ENCODE results near the gene NTSR1. TPM values are rescaled to one million over a fixed set of nuclear protein-coding genes. Genes with fewer than 3 reads are reported as not detected.
A peak's percentile ranks its signal among the peaks of the same experiment; 100 is the strongest.

The NTSR1 gene
- total and polyA plus RNA-seq, 8 donors: 0.03 to 3.5 (median 0.12) TPM

DNA sequence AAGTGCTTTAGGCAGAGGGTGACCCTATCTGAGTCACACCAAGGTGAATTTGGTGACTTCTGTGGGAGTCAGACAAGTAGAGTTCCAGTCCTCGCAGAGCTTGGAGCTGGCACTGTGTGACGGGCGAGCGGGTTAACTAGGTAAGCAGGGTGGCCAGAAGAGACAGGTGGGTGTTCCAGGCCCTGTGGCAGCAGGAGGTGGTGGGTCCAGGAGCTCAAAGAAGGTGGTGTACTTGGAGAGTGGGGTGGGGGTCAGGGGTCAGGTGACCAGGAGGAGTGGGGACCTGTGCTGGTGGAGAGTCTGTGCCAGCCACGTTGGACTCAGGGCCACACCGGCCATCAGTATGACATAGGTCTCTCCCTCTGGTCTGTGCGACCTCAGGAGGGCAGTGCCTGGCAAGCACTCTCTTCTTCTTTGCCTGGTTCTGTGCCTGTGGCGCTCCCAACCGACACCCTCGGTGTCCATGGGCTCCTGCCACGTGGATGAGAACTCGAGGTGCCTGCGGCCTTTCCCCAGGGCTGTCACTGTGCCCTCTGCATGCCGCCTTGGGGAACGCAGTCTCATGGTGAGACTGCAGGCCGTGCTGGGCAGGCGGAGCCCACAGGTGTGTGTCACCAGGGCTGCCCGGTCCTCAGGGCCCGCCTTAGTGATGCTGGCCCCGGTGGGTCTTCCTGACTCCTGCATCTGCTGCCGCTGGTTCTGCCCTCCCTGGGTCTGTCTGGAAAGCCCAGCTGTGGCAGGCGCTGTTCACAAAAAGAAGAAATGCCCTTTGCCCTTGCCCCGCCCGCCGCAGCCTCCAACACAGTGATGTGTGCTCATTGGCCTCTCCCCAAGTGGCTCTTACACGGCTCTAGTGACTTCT lies 89.3 kb downstream of the NTSR1 start:
- peak overlapping the region in 1 of 2 donors; percentile 59 for H3K4me3 ChIP-seq
- H3K36me3 ChIP-seq: peaks cover 0 to 41% of the 10 kb centered on the region in 2 donors
- ATAC-seq (no peak), DNase-seq (no peak)
- intact Hi-C loops (cut with DNase I): no loop called here
- H3K27ac ChIP-seq: no peak overlapping the region
- TF ChIP-seq, protein P1, sequence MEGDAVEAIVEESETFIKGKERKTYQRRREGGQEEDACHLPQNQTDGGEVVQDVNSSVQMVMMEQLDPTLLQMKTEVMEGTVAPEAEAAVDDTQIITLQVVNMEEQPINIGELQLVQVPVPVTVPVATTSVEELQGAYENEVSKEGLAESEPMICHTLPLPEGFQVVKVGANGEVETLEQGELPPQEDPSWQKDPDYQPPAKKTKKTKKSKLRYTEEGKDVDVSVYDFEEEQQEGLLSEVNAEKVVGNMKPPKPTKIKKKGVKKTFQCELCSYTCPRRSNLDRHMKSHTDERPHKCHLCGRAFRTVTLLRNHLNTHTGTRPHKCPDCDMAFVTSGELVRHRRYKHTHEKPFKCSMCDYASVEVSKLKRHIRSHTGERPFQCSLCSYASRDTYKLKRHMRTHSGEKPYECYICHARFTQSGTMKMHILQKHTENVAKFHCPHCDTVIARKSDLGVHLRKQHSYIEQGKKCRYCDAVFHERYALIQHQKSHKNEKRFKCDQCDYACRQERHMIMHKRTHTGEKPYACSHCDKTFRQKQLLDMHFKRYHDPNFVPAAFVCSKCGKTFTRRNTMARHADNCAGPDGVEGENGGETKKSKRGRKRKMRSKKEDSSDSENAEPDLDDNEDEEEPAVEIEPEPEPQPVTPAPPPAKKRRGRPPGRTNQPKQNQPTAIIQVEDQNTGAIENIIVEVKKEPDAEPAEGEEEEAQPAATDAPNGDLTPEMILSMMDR (IDR thresholded peaks at IDR 0.05): no peak
- no peaks in the 10 kb centered on the region for H3K9me3 ChIP-seq
- no peaks in the 10 kb centered on the region for H3K27me3 ChIP-seq
- peaks cover 5 to 43% of the 10 kb centered on the region in 2 donors for H3K4me1 ChIP-seq

DNA sequence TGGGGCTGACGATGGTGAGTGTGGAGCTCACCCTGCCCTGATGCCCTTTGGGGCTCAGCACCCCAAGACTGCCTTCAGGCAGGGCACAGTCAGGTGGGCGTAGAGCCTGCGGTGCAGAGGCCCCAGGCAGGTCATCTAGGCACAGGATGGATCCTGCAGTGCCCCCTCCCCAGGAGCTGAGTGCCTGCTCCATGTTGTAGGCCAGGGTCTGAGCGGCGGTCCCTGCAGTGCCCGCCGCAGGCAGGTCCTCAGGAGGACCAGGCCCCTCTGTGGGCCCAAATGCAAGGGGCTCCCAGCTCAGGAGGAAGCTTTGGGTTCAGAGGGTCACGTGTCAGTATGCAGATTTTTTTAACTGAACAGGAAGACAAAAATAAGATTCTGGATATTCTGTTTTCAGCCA lies 90.4 kb downstream of the NTSR1 start:
- intact Hi-C loops (cut with DNase I): no loop called here
- H3K9me3 ChIP-seq: no peaks in the 10 kb centered on the region
- ATAC-seq: no peak

DNA sequence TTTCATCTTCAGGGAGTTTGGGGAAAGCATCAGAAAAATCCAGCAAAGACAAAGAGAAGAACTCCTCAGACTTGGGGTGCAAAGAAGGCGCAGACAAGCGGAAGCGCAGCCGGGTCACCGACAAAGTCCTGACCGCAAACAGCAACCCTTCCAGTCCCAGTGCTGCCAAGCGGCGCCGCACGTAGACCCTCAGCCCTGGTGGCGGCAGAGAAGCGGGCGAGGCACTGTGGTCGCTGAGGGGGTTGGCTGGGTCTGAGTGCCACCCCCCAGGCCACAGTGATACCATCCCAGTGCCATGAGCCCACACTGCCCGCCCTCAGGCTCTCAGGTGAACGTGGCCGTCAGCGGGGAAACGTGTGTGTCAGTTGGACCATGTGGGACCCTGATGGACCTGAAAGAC lies 90.8 kb downstream of the NTSR1 start:
- TF ChIP-seq, protein P1 (IDR thresholded peaks at IDR 0.05): no peak
- intact Hi-C loops (cut with DNase I): no loop called here
- Histone ChIP-seq H3K9me3 (no peaks in the 10 kb centered on the region), H3K4me1 (peaks cover 5 to 46% of the 10 kb centered on the region in 2 donors), H3K27me3 (no peaks in the 10 kb centered on the region), H3K27ac (no peak overlapping the region), H3K36me3 (peaks cover 0 to 41% of the 10 kb centered on the region in 2 donors), H3K4me3 (no peak overlapping the region)
- ATAC-seq (no peak), DNase-seq (no peak)

More for the DNA sequence above, 90.4 kb downstream of the NTSR1 start:
- Histone ChIP-seq H3K27me3 (no peaks in the 10 kb centered on the region), H3K4me3 (no peak overlapping the region), H3K4me1 (peaks cover 5 to 44% of the 10 kb centered on the region in 2 donors), H3K27ac (no peak overlapping the region), H3K36me3 (peaks cover 0 to 41% of the 10 kb centered on the region in 2 donors)
- DNase-seq: no peak
- TF ChIP-seq, protein P1 (IDR thresholded peaks at IDR 0.05): no peak

DNA sequence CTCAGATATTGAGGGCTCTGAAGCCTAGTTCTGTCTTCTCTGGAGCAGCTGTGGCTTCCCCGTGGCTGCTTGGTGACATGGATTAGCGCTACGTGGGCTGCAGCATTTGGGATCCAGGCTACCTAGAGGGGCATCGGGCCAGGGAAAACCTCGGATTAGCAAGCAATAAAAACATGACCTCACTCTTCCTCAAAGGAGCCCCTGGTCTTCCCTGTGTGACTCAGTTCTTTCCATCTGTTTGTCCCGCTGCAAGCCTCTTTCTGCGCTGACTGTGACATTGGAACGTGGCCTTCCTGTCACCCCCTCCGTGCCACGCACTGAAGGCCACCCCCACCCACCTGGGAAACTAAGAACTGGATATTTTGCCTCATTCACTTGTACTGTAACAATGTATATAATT lies 91.2 kb downstream of the NTSR1 start:
- H3K9me3 ChIP-seq: no peaks in the 10 kb centered on the region
- intact Hi-C loops (cut with DNase I): no loop called here
- peaks cover 0 to 41% of the 10 kb centered on the region in 2 donors for H3K36me3 ChIP-seq
- no peaks in the 10 kb centered on the region for H3K27me3 ChIP-seq
- DNase-seq: no peak
- no peak for ATAC-seq
- peaks cover 5 to 42% of the 10 kb centered on the region in 2 donors for H3K4me1 ChIP-seq
- no peak overlapping the region for H3K27ac ChIP-seq
- no peak overlapping the region for H3K4me3 ChIP-seq
- TF ChIP-seq, protein P1 (IDR thresholded peaks at IDR 0.05): no peak
